ENCODE results near the gene LRMDA. TPM values are rescaled to one million over a fixed set of nuclear protein-coding genes. Genes with fewer than 3 reads are reported as not detected.

LRMDA gene
- total and polyA plus RNA-seq, 2 of the 13 experiments (the other 11 are each of a cell fraction or from before 2014, with no cell fraction given) = 13.4 to 22.0 TPM

DNA sequence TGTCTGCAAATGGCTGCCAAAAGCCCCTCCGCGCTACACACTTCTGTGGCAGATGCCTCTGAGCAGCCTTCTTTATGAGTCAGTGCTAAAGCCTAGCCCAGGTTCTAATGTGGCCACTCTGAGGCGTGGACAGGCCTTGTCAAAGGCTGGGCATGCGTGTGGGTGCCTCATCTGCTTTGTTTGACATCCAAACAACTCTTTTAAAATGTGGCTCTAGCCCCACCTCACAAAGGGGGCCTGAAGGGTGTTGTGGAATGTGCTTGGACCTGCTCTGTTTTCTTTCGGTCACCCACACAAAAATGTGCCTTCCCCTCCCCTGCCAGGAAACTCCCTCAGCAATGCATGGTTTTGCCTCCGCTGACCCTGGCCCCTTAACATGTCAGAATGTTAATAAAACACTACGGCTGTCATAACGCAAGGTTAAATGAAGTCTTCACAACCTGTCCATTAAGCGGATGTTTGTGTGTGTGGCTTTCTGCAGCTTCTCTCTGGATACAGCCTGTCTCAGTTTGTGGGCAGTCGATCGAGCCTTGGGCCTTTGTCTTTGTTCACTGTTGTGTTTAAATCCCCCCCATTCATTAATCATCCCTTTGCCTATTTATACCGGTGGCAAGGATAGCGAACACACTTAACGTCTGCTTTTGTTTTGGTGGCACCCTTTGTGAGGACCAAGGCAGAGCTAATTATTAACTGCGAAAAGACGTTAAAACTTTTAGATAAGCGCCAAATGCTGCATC lies 718.9 kb downstream of the LRMDA start (continued):
- TF ChIP-seq, protein P1, sequence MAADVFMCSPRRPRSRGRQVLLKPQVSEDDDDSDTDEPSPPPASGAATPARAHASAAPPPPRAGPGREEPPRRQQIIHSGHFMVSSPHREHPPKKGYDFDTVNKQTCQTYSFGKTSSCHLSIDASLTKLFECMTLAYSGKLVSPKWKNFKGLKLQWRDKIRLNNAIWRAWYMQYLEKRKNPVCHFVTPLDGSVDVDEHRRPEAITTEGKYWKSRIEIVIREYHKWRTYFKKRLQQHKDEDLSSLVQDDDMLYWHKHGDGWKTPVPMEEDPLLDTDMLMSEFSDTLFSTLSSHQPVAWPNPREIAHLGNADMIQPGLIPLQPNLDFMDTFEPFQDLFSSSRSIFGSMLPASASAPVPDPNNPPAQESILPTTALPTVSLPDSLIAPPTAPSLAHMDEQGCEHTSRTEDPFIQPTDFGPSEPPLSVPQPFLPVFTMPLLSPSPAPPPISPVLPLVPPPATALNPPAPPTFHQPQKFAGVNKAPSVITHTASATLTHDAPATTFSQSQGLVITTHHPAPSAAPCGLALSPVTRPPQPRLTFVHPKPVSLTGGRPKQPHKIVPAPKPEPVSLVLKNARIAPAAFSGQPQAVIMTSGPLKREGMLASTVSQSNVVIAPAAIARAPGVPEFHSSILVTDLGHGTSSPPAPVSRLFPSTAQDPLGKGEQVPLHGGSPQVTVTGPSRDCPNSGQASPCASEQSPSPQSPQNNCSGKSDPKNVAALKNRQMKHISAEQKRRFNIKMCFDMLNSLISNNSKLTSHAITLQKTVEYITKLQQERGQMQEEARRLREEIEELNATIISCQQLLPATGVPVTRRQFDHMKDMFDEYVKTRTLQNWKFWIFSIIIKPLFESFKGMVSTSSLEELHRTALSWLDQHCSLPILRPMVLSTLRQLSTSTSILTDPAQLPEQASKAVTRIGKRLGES (CRISPR knock-in tag; IDR thresholded peaks at IDR 0.05; ENCODE audit: borderline replicate concordance) = 0 out of 2 replicates have a peak, but pooled peaks have one; percentile 74
- TF ChIP-seq ARID2 (CRISPR knock-in tag; IDR thresholded peaks at IDR 0.05; ENCODE audit: borderline replicate concordance) (peak; percentile 88; the same call in 1 of the 2 replicates), MIER3 (CRISPR knock-in tag; IDR thresholded peaks at IDR 0.05; ENCODE audit: borderline replicate concordance) (peak; percentile 81), BRCA1 (CRISPR knock-in tag; IDR thresholded peaks at IDR 0.05) (0 out of 2 replicates have a peak, but pooled peaks have one; percentile 81), NCOA5 (CRISPR knock-in tag; IDR thresholded peaks at IDR 0.05) (0 out of 2 replicates have a peak, but pooled peaks have one; percentile 58), LCORL (IDR thresholded peaks at IDR 0.05) (peak; percentile 57; the same call in 1 of the 2 replicates), LCORL (CRISPR knock-in tag; IDR thresholded peaks at IDR 0.05) (peak; percentile 96), KLF11 (CRISPR knock-in tag; IDR thresholded peaks at IDR 0.05) (no peak), NKX3-1 (CRISPR knock-in tag; IDR thresholded peaks at IDR 0.05) (0 out of 2 replicates have a peak, but pooled peaks have one; percentile 10), KDM5B (CRISPR knock-in tag; IDR thresholded peaks at IDR 0.05; ENCODE audit: borderline replicate concordance) (peak; percentile 72; the same call in 1 of the 2 replicates), ZNF264 (CRISPR knock-in tag; IDR thresholded peaks at IDR 0.05) (peak; percentile 80; the same call in 1 of the 2 replicates), GFI1 (CRISPR knock-in tag; IDR thresholded peaks at IDR 0.05; ENCODE audit: borderline replicate concordance) (peak; percentile 39), HDAC2 (CRISPR knock-in tag; IDR thresholded peaks at IDR 0.05) (peak; percentile 82), ZIK1 (CRISPR knock-in tag; IDR thresholded peaks at IDR 0.05; ENCODE audit: borderline replicate concordance, low read depth) (no peak; the same call in none of the 2 replicates)
- TF ChIP-seq, protein P2, sequence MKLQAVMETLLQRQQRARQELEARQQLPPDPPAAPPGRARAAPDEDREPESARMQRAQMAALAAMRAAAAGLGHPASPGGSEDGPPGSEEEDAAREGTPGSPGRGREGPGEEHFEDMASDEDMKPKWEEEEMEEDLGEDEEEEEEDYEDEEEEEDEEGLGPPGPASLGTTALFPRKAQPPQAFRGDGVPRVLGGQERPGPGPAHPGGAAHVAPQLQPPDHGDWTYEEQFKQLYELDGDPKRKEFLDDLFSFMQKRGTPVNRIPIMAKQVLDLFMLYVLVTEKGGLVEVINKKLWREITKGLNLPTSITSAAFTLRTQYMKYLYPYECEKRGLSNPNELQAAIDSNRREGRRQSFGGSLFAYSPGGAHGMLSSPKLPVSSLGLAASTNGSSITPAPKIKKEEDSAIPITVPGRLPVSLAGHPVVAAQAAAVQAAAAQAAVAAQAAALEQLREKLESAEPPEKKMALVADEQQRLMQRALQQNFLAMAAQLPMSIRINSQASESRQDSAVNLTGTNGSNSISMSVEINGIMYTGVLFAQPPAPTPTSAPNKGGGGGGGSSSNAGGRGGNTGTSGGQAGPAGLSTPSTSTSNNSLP (IDR thresholded peaks at IDR 0.05; ENCODE audit: low read depth, low read length) = peak; percentile 46

All from HepG2 (cell line).